ENCODE data around the gene FRMPD4. TPM values are rescaled to one million over a fixed set of nuclear protein-coding genes. Genes with fewer than 3 reads are reported as not detected.

Gene FRMPD4
- total RNA-seq, 4 donors from 2014 or later: not detected

DNA sequence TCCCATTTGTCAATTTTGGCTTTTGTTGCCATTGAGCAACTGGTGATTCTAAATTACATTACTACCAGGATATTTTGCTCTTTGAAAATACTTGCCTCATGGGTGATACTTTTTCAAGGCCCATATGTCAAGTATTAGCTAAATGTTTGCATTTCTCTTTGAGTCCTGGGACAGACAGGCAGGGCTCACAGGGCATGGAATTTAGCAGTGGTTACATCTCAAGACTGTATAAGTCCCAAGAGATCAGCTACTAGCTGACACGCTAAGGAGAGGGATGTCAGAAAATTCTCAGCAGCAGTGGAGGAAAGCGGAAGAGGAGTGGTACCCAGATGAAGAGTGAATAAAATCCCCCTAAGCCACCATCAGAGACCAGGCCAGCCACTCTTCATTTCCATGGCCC lies 224.9 kb downstream of the FRMPD4 start:
- Histone ChIP-seq H3K36me3 (no peaks in the 10 kb centered on the region), H3K4me3 (replicated peaks in 1 of 3) (no peak overlapping the region), H3K27ac (no peak overlapping the region), H3K9me3 (no peaks in the 10 kb centered on the region), H3K4me1 (no peaks in the 10 kb centered on the region), H3K27me3 (no peaks in the 10 kb centered on the region)
- WGBS, 2 donors: 93 to 100% methylated on average over 2 of the region's 2 CpGs
- no peak for DNase-seq
- TF ChIP-seq, protein P1, sequence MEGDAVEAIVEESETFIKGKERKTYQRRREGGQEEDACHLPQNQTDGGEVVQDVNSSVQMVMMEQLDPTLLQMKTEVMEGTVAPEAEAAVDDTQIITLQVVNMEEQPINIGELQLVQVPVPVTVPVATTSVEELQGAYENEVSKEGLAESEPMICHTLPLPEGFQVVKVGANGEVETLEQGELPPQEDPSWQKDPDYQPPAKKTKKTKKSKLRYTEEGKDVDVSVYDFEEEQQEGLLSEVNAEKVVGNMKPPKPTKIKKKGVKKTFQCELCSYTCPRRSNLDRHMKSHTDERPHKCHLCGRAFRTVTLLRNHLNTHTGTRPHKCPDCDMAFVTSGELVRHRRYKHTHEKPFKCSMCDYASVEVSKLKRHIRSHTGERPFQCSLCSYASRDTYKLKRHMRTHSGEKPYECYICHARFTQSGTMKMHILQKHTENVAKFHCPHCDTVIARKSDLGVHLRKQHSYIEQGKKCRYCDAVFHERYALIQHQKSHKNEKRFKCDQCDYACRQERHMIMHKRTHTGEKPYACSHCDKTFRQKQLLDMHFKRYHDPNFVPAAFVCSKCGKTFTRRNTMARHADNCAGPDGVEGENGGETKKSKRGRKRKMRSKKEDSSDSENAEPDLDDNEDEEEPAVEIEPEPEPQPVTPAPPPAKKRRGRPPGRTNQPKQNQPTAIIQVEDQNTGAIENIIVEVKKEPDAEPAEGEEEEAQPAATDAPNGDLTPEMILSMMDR (IDR thresholded peaks at IDR 0.05): no peak
- TF ChIP-seq POLR2A (IDR thresholded peaks at IDR 0.05): no peak
- intact Hi-C loops (cut with DNase I): no loop called here

DNA sequence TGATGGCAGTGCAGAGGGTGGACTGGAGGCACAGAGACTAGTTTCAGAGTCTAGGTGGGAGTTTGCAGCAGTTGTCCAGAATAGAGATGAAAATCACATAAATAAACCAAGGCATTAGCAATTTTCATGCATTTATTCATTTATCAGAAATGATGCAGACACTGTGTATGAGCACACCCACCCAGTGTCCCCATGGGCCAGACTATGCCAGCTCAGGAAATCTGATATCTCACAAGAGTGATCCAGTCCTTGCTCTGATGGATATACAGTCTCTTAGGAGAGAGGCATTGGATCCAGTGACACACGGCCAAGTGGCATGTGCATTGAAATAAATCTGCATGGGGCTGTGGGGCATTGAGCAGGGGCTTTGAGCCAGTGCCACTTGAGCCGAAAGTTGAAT lies 228.2 kb downstream of the FRMPD4 start:
- intact Hi-C loops (cut with DNase I): no loop called here
- Histone ChIP-seq H3K36me3 (no peaks in the 10 kb centered on the region), H3K4me1 (no peaks in the 10 kb centered on the region), H3K27me3 (no peaks in the 10 kb centered on the region), H3K4me3 (replicated peaks in 1 of 3) (no peak overlapping the region), H3K9me3 (no peaks in the 10 kb centered on the region), H3K27ac (no peak overlapping the region)
- DNase-seq: no peak
- 75% methylated on average over 2 of the region's 2 CpGs; no CpG with 5 or more reads in 1 of the 2 donors for WGBS, 2 donors
- TF ChIP-seq, protein P1 (IDR thresholded peaks at IDR 0.05): no peak
- TF ChIP-seq POLR2A (IDR thresholded peaks at IDR 0.05): no peak

DNA sequence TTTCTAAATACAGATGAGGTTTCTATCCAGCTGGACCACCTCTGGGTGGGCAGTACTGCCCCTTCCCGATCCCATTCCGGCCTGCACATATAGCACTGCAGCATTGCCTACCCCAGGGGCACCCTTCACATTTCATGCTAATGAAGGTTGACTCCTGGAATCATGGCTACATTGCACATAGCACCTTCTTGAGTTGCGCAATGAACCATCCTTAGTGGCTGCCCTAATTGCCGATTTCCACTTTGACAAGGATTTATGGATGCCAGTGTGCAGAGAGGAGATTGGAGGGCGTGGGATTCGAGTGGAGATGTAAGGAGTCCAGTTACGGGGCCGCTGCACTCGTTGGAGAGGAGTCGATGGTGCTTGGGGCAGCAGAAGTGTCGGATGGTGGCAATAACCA lies 229.0 kb downstream of the FRMPD4 start:
- WGBS, 2 donors: 88 to 98% methylated on average over 11 of the region's 11 CpGs
- no peak overlapping the region for H3K4me3 ChIP-seq (replicated peaks in 1 of 3)
- H3K36me3 ChIP-seq: no peaks in the 10 kb centered on the region
- H3K4me1 ChIP-seq: no peaks in the 10 kb centered on the region
- intact Hi-C loops (cut with DNase I): no loop called here
- TF ChIP-seq POLR2A (IDR thresholded peaks at IDR 0.05): no peak
- TF ChIP-seq, protein P1 (IDR thresholded peaks at IDR 0.05): no peak
- no peak for DNase-seq
- no peak overlapping the region for H3K27ac ChIP-seq
- H3K27me3 ChIP-seq: no peaks in the 10 kb centered on the region
- no peaks in the 10 kb centered on the region for H3K9me3 ChIP-seq

DNA sequence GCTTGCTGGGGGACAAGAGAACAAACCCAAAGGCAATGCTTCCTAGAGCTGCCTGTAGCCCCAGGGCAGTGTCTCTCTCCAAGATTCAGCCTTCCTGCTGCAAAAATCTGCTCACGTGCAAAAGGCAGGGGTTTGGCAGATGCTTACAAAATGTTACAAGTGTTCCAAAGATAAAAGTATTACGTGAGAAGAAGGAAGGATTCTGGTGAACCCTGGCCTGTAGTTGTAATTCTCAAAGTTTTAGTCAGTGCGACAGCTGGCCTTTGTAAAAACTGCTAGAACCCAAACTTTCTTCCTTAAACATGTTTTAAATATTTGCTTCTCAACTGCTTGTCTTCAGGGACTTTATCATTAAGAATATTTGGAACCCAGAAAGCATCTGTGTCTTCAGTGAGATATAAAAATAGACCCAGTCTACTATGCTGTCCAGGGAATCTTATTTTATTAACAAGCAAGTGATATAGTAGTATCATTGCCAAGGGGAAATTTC lies 232.3 kb downstream of the FRMPD4 start:
- no peaks in the 10 kb centered on the region for H3K4me1 ChIP-seq
- intact Hi-C loops (cut with DNase I): no loop called here
- WGBS, 2 donors: 65 to 77% methylated on average over 3 of the region's 3 CpGs
- H3K36me3 ChIP-seq: no peaks in the 10 kb centered on the region
- no peak overlapping the region for H3K4me3 ChIP-seq (replicated peaks in 1 of 3)
- no peak for DNase-seq
- no peaks in the 10 kb centered on the region for H3K9me3 ChIP-seq
- TF ChIP-seq POLR2A (IDR thresholded peaks at IDR 0.05): no peak
- TF ChIP-seq, protein P1 (IDR thresholded peaks at IDR 0.05): no peak
- no peak overlapping the region for H3K27ac ChIP-seq
- H3K27me3 ChIP-seq: no peaks in the 10 kb centered on the region

DNA sequence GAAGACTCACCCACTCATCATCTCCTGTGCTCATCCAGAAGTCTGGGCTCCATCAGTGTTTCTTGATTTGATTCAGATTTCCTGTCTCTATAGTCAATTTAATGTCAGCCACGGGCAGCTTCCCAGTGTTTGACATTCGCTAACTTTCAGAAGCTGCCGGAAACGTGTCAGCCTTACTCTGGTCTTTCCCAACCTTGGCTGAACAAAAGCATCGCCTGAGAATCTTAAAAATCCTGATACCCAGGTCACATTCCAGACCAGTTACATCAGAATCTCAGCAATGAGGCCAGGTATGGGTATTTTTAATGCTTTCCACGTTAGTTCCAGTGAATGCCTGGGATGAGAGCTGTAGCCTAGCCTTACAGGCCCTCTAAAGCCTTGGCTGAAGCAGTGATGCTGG lies 233.8 kb downstream of the FRMPD4 start:
- no peak overlapping the region for H3K4me3 ChIP-seq (replicated peaks in 1 of 3)
- 72 to 75% methylated on average over 6 of the region's 6 CpGs for WGBS, 2 donors
- H3K27me3 ChIP-seq: no peaks in the 10 kb centered on the region
- no peak for TF ChIP-seq POLR2A (IDR thresholded peaks at IDR 0.05)
- TF ChIP-seq, protein P1 (IDR thresholded peaks at IDR 0.05): no peak
- H3K9me3 ChIP-seq: no peaks in the 10 kb centered on the region
- no peak for DNase-seq
- no peaks in the 10 kb centered on the region for H3K4me1 ChIP-seq
- no peak overlapping the region for H3K27ac ChIP-seq
- intact Hi-C loops (cut with DNase I): no loop called here
- H3K36me3 ChIP-seq: no peaks in the 10 kb centered on the region
